ENCODE results near the gene CD8B2. TPM values are rescaled to one million over a fixed set of nuclear protein-coding genes. Genes with fewer than 3 reads are reported as not detected.

CD8B2 gene
- total and polyA plus RNA-seq, 9 of the 15 experiments (the other 6 are each of a cell fraction or from before 2014, with no cell fraction given), result 0.03 TPM; not detected in 8

- TF ChIP-seq E2F5 (CRISPR knock-in tag; IDR thresholded peaks at IDR 0.05), result no peak
Measured at GRCh38 chr2:106521016-106521415, 33.9 kb downstream of the CD8B2 start (continued).

GRCh38 chr2:106523976-106524665 lies 37.0 kb downstream of the CD8B2 start:
- 12% methylated on average over 6 of the region's 6 CpGs for WGBS (ENCODE audit: insufficient coverage, low coverage, missing lambda C conversion rate)
- ATAC-seq, result no peak
- Histone ChIP-seq H3K79me2 (ENCODE audit: control insufficient read depth, insufficient read depth, low read length) (no peaks in the 10 kb centered on the region), H3K9me3 (replicated peaks; ENCODE audit: control insufficient read depth, insufficient read depth, low read depth, low read length) (no peaks in the 10 kb centered on the region), H4K20me1 (replicated peaks; ENCODE audit: control insufficient read depth, insufficient read depth, low read length) (no peaks in the 10 kb centered on the region), H3K27me3 (ENCODE audit: control insufficient read depth in 2 of 2, insufficient read depth in 2 of 2, low read length in 2 of 2) (no peaks in the 10 kb centered on the region; a peak in 2 of 5 replicates), H3K9me1 (ENCODE audit: control insufficient read depth, insufficient read depth, low read length) (no peaks in the 10 kb centered on the region), H3K36me3 (ENCODE audit: control insufficient read depth, insufficient read depth, low read length) (no peaks in the 10 kb centered on the region), H3K4me1 (replicated peaks in 1 of 2; ENCODE audit: control insufficient read depth in 2 of 2, insufficient read depth in 2 of 2, low read length in 2 of 2) (no peaks in the 10 kb centered on the region; a peak in 1 of 5 replicates), H3K4me2 (ENCODE audit: insufficient read depth, low read length) (no peak overlapping the region), H2AFZ (ENCODE audit: low read depth, low read length) (no peak overlapping the region), H3K27ac (ENCODE audit: extremely low read depth, low read depth, low read length) (no peak overlapping the region), H3K4me3 (no peak overlapping the region), H3K9ac (ENCODE audit: insufficient read depth in 1 of 2, low read depth in 2 of 2, low read length in 2 of 2) (no peak overlapping the region)
- in situ Hi-C loops (cut with MboI), result no loop called here
- no TSS peak for BruUV-seq (replicated peaks)
- DNase-seq (ENCODE audit: extremely low read depth in 1 of 4, low spot score in 3 of 4), result no peak
- ChIA-PET POLR2A (no interaction called here), CTCF (ENCODE audit: low intra/inter-chr PET ratio) (no interaction called here)
- TF ChIP-seq CBX3 (IDR thresholded peaks at IDR 0.05; ENCODE audit: borderline replicate concordance in 1 of 2, low read length in 2 of 2), result peak in 1 of 2 experiments; percentile 34; a peak in 1 of 3 replicates
- no peak for TF ChIP-seq ZC3H8 (IDR thresholded peaks at IDR 0.05)
- no peak for FAIRE-seq
- intact Hi-C loops (cut with micrococcal nuclease), result no loop called here

Measured in K562 (cell line).